GM12878 (cell line): ENCODE results near the gene POLR1A. TPM values are rescaled to one million over a fixed set of nuclear protein-coding genes. Genes with fewer than 3 reads are reported as not detected.

Experiments
- ATAC-seq: fragments of 200-7000 bp; cut with Tn5 transposase; 3 replicates; pipeline ENCODE4 v1.9.1; 2020; ENCODE audit warnings: mild to moderate bottlenecking, moderate library complexity
- BruUV-seq: library from RNA; stranded (reverse); fragments of 400-500 nt; replicated peaks from 2 replicates; lab custom pipeline; 2021; lab: Mats Ljungman, UMichigan
- CTCF ChIA-PET: fragments of 300-600 bp; sonication (Branson Sonifier 250); formaldehyde crosslinking; extraction: SDS; loops from one replicate; lab custom pipeline; 2021; ENCODE audit warnings: inconsistent platforms; lab: Yijun Ruan, JAX
- POLR2A ChIA-PET: fragments of 350-600 bp; formaldehyde crosslinking; extraction: SDS; loops from one replicate; lab custom pipeline; 2021; ENCODE audit warnings: inconsistent platforms; lab: Charles Lee
- RAD21 ChIA-PET: fragments of 300-600 bp; sonication (Branson Sonifier 250); formaldehyde crosslinking; loops from one replicate; lab custom pipeline; 2023; ENCODE audit warnings: antibody characterized with exemption; ENCODE audit not compliant: unreplicated experiment; lab: Charles Lee
- SMC1A ChIA-PET: fragments of 300-600 bp; sonication (Branson Sonifier 250); formaldehyde crosslinking; loops from one replicate; lab custom pipeline; 2023; ENCODE audit not compliant: unreplicated experiment, uncharacterized antibody; lab: Charles Lee
- DNase-seq: peaks from one replicate; pipeline ENCODE4 v3.0.0-alpha.2; 2011; ENCODE audit warnings: low read depth, low spot score
- FAIRE-seq: peaks from 3 replicates; lab custom pipeline; 2011; peaks lifted over from hg19 to GRCh38; lab: Jason Lieb, UNC
- H2AFZ ChIP-seq: 2 replicates; pipeline ENCODE4 v1.6.0; 2011; ENCODE audit warnings: low read depth, low read length, control low read depth; ENCODE audit not compliant: control insufficient read depth
- H3K27ac ChIP-seq: 2 replicates; pipeline ENCODE4 v1.5.1; 2011; ENCODE audit warnings: control low read depth; ENCODE audit not compliant: control insufficient read depth, insufficient read depth
- H3K27me3 ChIP-seq, 2 experiments: replicated peaks in 1 of 2; 2 replicates each; pipeline versions ENCODE4 v1.6.0 to v1.6.1; 2011; ENCODE audit warnings: low read length in 1 of 2; ENCODE audit not compliant: control insufficient read depth in 2 of 2, insufficient read depth in 2 of 2
- H3K36me3 ChIP-seq, 2 experiments: 2 replicates each; pipeline ENCODE4 v1.5.1; 2011; ENCODE audit warnings: low read length in 1 of 2; ENCODE audit not compliant: control insufficient read depth in 2 of 2, insufficient read depth in 2 of 2
- H3K4me1 ChIP-seq: 2 replicates; pipeline ENCODE4 v1.6.1; 2011; ENCODE audit warnings: mild to moderate bottlenecking, low read length, moderate library complexity, mixed read lengths; ENCODE audit not compliant: control insufficient read depth, insufficient read depth
- H3K4me2 ChIP-seq: 2 replicates; pipeline ENCODE4 v1.6.0; 2011; ENCODE audit warnings: control low read depth; ENCODE audit not compliant: control insufficient read depth, insufficient read depth
- H3K4me3 ChIP-seq: fragments of 200-600 bp; sonication (generic); 2 replicates; pipeline ENCODE4 v1.5.1; 2016
- H3K79me2 ChIP-seq: 2 replicates; pipeline ENCODE4 v1.6.0; 2011; ENCODE audit warnings: low read length; ENCODE audit not compliant: control insufficient read depth, insufficient read depth
- H3K9ac ChIP-seq: 2 replicates; pipeline ENCODE4 v1.8.0; 2011; ENCODE audit warnings: low read length, control low read depth, mixed read lengths; ENCODE audit not compliant: control insufficient read depth, insufficient read depth
- H3K9me3 ChIP-seq: replicated peaks from 3 replicates; pipeline ENCODE4 v1.5.1; 2011; ENCODE audit warnings: mild to moderate bottlenecking, low read length; ENCODE audit not compliant: control insufficient read depth, insufficient read depth
- H4K20me1 ChIP-seq: 2 replicates; pipeline ENCODE4 v1.6.0; 2011; ENCODE audit not compliant: control insufficient read depth, insufficient read depth
- ATF3 ChIP-seq: IDR thresholded peaks from 2 replicates; pipeline ENCODE4 v1.6.1; 2011; ENCODE audit warnings: low read depth, mild to moderate bottlenecking, low read length, moderate library complexity, borderline replicate concordance; ENCODE audit errors: extremely low read depth
- CHD1 ChIP-seq: IDR thresholded peaks from 2 replicates; pipeline ENCODE4 v1.6.1; 2012; ENCODE audit warnings: low read depth, low read length, improper control_type of control experiment
- DPF2 ChIP-seq: fragments of 450-650 bp; IDR thresholded peaks from 2 replicates; pipeline ENCODE4 v1.6.1; 2017; ENCODE audit warnings: mild to moderate bottlenecking
- FOXK2 ChIP-seq: fragments of 450-650 bp; IDR thresholded peaks from 2 replicates; pipeline ENCODE4 v1.6.1; 2017; ENCODE audit warnings: mild to moderate bottlenecking, moderate library complexity
- GATAD2B ChIP-seq: fragments of 450-650 bp; conservative IDR thresholded peaks from 2 replicates; pipeline ENCODE4 v1.6.1; 2017; ENCODE audit warnings: low read depth, mild to moderate bottlenecking, moderate library complexity
- KAT2A ChIP-seq: conservative IDR thresholded peaks from 2 replicates; pipeline ENCODE4 v1.6.1; 2011; ENCODE audit warnings: low read depth, low read length; ENCODE audit not compliant: control insufficient read depth
- KLF5 ChIP-seq: fragments of 450-650 bp; IDR thresholded peaks from 2 replicates; pipeline ENCODE4 v1.6.1; 2014; ENCODE audit warnings: mild to moderate bottlenecking; ENCODE audit not compliant: partially characterized antibody
- MLLT1 ChIP-seq: fragments of 450-650 bp; IDR thresholded peaks from 2 replicates; pipeline ENCODE4 v1.6.1; 2016; ENCODE audit warnings: mild to moderate bottlenecking
- NBN ChIP-seq: fragments of 450-650 bp; IDR thresholded peaks from 2 replicates; pipeline ENCODE4 v1.6.1; 2016
- NKRF ChIP-seq: fragments of 450-650 bp; conservative IDR thresholded peaks from 2 replicates; pipeline ENCODE4 v1.6.1; 2017; ENCODE audit warnings: mild to moderate bottlenecking, moderate library complexity
- RAD51 ChIP-seq: fragments of 450-650 bp; IDR thresholded peaks from 2 replicates; pipeline ENCODE4 v1.6.1; 2016; ENCODE audit warnings: moderate library complexity, mild to moderate bottlenecking, inconsistent platforms
- RELB ChIP-seq: fragments of 450-650 bp; IDR thresholded peaks from 2 replicates; pipeline ENCODE4 v1.6.1; 2017; ENCODE audit warnings: low read depth, mild to moderate bottlenecking, moderate library complexity
- RFX5 ChIP-seq: IDR thresholded peaks from 2 replicates; pipeline ENCODE4 v1.6.1; 2011; ENCODE audit warnings: low read depth, low read length, improper control_type of control experiment
- STAT1 ChIP-seq: fragments of 450-650 bp; conservative IDR thresholded peaks from 2 replicates; pipeline ENCODE4 v1.6.1; 2014; ENCODE audit warnings: antibody characterized with exemption, mild to moderate bottlenecking
- YY1 ChIP-seq: IDR thresholded peaks from 2 replicates; pipeline ENCODE4 v1.6.1; 2011; ENCODE audit warnings: low read depth, mild to moderate bottlenecking, low read length
- ZZZ3 ChIP-seq: IDR thresholded peaks from 2 replicates; pipeline ENCODE4 v1.6.1; 2011; ENCODE audit warnings: low read depth; ENCODE audit not compliant: control insufficient read depth, insufficient read length
- in situ Hi-C: fragments of 300-500 bp; cut with MboI; formaldehyde crosslinking; loops from 9 replicates; pipeline ENCODE4 v1.14.3; 2018; ENCODE audit warnings: mixed read lengths
- intact Hi-C: fragments of 100-400 bp; cut with micrococcal nuclease; formaldehyde crosslinking; loops from one replicate; pipeline ENCODE4 v1.14.2; 2022; ENCODE audit not compliant: unreplicated experiment
- polyA plus RNA-seq, 11 experiments: library from polyadenylated mRNA; depleted of rRNA in 4 of 11; unstranded in 6 of 11; stranded (reverse) in 5 of 11; fragments of >200 nt; fragmentation: Nextera tagmentation in 4 of 11; fragmentation: Illumina TruSeq in 1 of 11; extraction: Ambion mirVana in 4 of 11; extraction: Trizol in 1 of 11; gene quantifications; 1 replicate in 1 of 11; 2 replicates in 10 of 11; pipeline versions ENCODE4 v1.2.1 to v1.2.3, GENCODE V29; 2011 to 2016; ENCODE audit warnings: inconsistent platforms in 2 of 11, missing spikeins in 2 of 11, low read depth in 1 of 11
- total RNA-seq, 4 experiments: library from RNA; depleted of rRNA in 3 of 4; stranded (reverse); fragments of >200 nt in 3 of 4; fragmentation: Illumina TruSeq in 1 of 4; extraction: Trizol in 1 of 4; gene quantifications; 2 replicates each; pipeline versions ENCODE4 v1.2.1 to v1.2.3, GENCODE V29; 2013 to 2021

The POLR1A gene
- total and polyA plus RNA-seq, 10 of the 15 experiments (the other 5 are each of a cell fraction or from before 2014, with no cell fraction given), result 2.1 to 53.9 (median 17.8) TPM

GRCh38 chr2:85972355-85972754 is 133.3 kb downstream of the POLR1A start (continued):
- TF ChIP-seq KAT2A (no peak), STAT1 (no peak)

GRCh38 chr2:85971366-85971765 is 134.3 kb downstream of the POLR1A start:
- no TSS peak for BruUV-seq
- ChIA-PET CTCF (no interaction called here), POLR2A (no interaction called here), RAD21 (no interaction called here), SMC1A (no interaction called here)
- Histone ChIP-seq H3K9me3 (peaks cover 5% of the 10 kb centered on the region; the same call in 2 of the 3 replicates), H3K9ac (no peak overlapping the region), H3K79me2 (no peaks in the 10 kb centered on the region), H2AFZ (no peak overlapping the region), H3K4me1 (no peaks in the 10 kb centered on the region), H3K4me3 (no peak overlapping the region), H3K4me2 (no peak overlapping the region), H4K20me1 (no peaks in the 10 kb centered on the region), H3K27ac (no peak overlapping the region), H3K36me3 (no peaks in the 10 kb centered on the region), H3K27me3 (no peaks in the 10 kb centered on the region)
- intact Hi-C loops (no loop called here), in situ Hi-C loops (no loop called here)
- DNase-seq, result no peak
- no peak for ATAC-seq
- TF ChIP-seq NBN, result no peak
- no peak for TF ChIP-seq GATAD2B
- TF ChIP-seq ZZZ3, result no peak
- TF ChIP-seq DPF2, result no peak
- TF ChIP-seq RAD51, result no peak
- TF ChIP-seq RFX5, result no peak
- no peak for TF ChIP-seq KLF5
- TF ChIP-seq ATF3, result no peak
- TF ChIP-seq MLLT1, result no peak
- no peak for TF ChIP-seq KAT2A
- TF ChIP-seq CHD1, result no peak
- no peak for TF ChIP-seq YY1
- TF ChIP-seq RELB, result no peak
- no peak for TF ChIP-seq FOXK2
- TF ChIP-seq NKRF, result no peak
- FAIRE-seq, result no peak
